HL-60/S4 treated with retinoic acid at 250 ng/mL for 4 days and 3 days (cell line): ENCODE data around the gene PLXNA2.

Source experiments
- in situ Hi-C: fragments of 300-500 bp; cut with MboI; formaldehyde crosslinking; loops from 2 replicates; pipeline ENCODE4 v1.7.0; 2022; ENCODE audit warnings: low sequenced_read_pairs

Gene PLXNA2

GRCh38 chr1:208268541-208269337 lies 24.6 kb upstream of the PLXNA2 start:
- in situ Hi-C loops: no loop called here

- in situ Hi-C loops: no loop called here
Measured at GRCh38 chr1:208265525-208265924, 21.3 kb upstream of the PLXNA2 start.

DNA sequence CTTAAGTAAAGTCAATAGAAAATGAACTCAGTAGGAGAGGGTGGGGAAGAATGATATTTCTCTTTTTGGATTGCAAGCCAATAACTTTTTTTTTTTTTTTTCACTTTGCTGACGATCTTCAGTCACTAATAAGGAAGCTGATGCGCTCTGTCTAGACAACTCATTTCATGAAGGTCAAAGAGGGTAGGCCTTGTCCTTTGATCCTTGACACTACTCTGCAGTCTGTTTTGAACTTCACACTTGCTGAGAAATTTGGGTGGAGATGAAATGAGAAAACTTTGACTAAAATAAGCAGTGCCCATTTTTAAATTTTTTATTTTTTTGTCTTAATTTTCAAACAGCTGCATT lies 20.9 kb upstream of the PLXNA2 start:
- in situ Hi-C loops: no loop called here

- in situ Hi-C loops: no loop called here
Measured at GRCh38 chr1:208264469-208265121, 20.4 kb upstream of the PLXNA2 start.

- in situ Hi-C loops: no loop called here
Measured at GRCh38 chr1:208261874-208262273, 17.7 kb upstream of the PLXNA2 start.

- in situ Hi-C loops: no loop called here
Measured at GRCh38 chr1:208258277-208258676, 14.1 kb upstream of the PLXNA2 start.

- in situ Hi-C loops: no loop called here
Measured at GRCh38 chr1:208257351-208257750, 13.2 kb upstream of the PLXNA2 start.

- in situ Hi-C loops: no loop called here
Measured at GRCh38 chr1:208256556-208256955, 12.4 kb upstream of the PLXNA2 start.

DNA sequence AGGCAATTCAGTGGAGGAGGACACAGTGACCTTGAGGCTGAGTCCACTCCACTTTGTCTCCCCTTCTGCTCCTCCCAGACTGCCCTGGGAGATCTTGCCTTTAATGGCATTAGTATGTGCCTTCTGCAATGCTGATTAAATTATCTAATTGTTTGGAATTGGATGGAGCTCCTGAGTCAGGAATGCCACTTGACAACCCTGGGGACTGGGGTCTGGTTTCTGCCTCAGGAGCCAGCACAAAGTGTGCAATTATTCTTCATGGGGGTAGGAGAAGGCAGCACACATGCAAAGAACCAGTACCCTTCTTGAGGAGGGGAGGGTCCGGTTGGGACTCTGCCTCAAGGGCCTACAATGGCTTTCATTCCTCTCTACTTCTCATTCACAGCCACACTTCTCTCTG lies 11.9 kb upstream of the PLXNA2 start:
- in situ Hi-C loops: no loop called here

- in situ Hi-C loops: no loop called here
Measured at GRCh38 chr1:208254862-208255261, 10.7 kb upstream of the PLXNA2 start.

DNA sequence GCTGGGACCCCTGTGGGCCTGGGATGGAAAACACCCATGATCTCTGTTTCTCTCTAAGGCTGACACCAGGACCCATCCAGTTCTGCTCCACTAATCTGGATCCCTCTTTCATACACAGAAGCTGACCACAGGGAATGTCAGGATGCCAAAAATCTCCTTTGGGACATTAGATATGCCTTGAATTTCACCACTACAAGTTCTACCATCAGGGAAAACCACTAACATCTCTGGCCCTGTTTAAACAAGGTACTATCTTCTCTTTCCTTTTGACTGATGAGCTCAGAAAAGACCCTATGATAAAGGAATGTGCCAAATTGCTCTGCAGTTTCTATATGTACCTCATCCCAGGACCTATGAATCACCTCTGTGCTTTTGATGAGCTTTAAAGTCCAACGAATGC lies 10.2 kb upstream of the PLXNA2 start:
- in situ Hi-C loops: no loop called here

DNA sequence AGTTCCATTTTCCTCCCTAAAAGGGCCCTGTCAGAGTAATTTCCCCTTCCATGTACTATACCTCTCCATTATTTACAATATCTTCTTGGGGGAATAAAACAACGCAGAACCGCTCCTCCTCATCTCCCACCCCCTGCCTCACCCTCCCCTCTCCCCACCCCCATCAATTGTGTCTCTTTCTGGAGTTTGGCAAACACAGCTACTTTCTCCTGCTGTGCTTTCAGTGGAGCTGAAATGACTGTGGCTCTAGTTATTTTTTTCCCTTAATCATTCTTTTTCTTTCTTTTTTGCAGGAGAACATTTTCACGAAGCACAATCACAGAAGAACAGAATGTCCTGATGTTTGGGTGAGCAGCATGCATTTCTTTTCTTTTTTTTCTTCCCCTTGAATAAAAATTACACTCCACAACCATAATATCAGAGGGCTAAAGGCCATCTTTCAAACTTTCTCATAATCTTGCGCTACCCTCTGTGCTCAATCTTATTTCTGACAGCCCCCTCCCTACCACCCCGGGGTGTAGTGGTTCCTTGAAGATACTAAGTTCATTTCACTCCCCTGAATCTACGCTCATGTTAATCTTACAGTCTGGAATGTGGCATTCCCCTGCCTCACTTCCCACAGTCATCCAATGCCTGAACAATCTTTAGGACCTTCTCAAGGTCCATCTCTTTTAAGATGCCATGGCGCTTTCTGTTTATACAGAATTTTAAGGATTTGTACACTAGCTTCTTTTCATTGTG lies 8.8 kb upstream of the PLXNA2 start:
- in situ Hi-C loops: no loop called here

GRCh38 chr1:208251911-208252835 lies 8.0 kb upstream of the PLXNA2 start:
- in situ Hi-C loops: no loop called here

DNA sequence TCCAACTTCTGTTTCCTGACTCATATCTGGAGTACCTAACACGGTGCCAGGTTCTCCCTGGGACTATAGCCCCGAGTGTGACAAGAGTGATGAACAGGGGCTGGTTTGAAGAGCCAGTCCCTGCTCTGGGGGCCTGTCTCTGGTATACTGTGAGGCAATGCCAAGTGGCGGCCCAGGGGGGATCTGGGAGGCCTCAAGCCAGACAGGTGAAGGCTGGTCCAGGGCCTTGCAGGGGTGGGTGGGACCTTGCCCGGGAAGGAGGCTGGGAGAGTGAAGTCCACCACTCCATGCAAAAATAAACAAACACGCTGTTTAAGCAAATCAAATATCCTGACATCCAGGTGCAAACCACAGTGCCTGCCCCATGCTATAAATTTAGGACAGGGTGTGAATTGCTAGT lies 6.8 kb upstream of the PLXNA2 start:
- in situ Hi-C loops: no loop called here

DNA sequence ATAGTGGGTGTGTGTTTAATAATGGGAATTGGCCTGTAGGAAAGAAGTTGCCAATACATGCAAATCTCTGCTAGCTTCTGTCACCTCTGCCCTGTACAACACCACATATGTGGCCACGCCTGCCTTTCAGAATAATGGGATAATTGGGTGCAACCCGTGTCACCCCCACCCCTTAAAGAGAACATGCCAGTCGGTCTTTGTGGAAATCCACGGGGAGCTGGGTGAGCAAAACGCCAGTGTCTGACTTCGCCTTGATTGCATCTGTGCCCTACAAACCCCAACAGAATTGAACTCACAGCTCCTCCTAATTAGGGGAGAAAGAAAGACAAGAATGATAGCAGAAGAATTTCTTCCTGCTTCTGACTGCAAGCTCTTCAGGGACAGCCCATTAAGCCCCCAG lies 6.4 kb upstream of the PLXNA2 start:
- in situ Hi-C loops: no loop called here

DNA sequence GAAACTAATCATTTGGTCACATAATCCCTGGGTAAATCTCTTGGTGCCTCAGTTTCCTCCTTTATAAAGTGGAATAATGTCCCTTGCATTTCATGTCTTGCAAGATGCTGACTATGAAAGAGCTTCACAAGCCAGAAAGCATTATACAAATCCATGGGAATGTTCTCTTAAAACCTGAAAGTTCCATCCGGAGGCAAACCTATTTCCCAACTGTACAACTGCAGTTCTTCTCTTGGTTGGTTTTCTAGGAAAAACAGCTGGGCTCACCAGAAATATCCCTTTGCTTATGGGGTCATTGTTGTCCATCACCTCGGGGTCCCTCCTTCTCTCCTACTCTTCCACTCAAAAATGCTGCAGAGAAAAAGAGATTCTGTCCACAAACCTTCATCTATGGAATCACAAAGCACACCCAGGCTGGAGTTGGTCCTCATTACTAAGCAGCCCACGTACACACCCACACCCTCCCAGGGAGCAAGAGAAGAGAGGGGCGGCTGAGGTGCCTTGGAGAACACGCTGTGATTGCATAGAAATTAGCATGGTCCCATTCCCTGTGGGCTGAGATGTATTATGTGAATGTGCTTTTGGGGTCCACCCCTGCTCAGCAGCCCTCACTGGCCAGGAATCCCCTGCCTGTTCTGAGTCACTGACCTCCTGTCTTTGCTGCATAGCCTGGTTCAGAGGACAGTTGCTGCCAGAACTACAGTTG lies 5.0 kb upstream of the PLXNA2 start:
- in situ Hi-C loops: loop anchor here (25.0 kb wide), 1 partner anchor 237 kb away; no protein-coding TSS in a partner anchor

- in situ Hi-C loops: loop anchor here (25.0 kb wide), 1 partner anchor 236 kb away; no protein-coding TSS in a partner anchor
Measured at GRCh38 chr1:208248307-208248801, 4.2 kb upstream of the PLXNA2 start.

- in situ Hi-C loops: loop anchor here (25.0 kb wide), 1 partner anchor 235 kb away; no protein-coding TSS in a partner anchor
Measured at GRCh38 chr1:208247696-208248095, 3.5 kb upstream of the PLXNA2 start.

- in situ Hi-C loops: loop anchor here (25.0 kb wide), 1 partner anchor 233 kb away; no protein-coding TSS in a partner anchor
Measured at GRCh38 chr1:208245185-208245705, 1.1 kb upstream of the PLXNA2 start.
